H1 (cell line): Measurements from ENCODE around the gene PEX6. TPM values are rescaled to one million over a fixed set of nuclear protein-coding genes. Genes with fewer than 3 reads are reported as not detected.

Experiments used
- KDM1A ChIP-seq: fragments of 200-600, 300-600 bp; sonication (generic); IDR thresholded peaks from 2 replicates; pipeline ENCODE4 v1.7.1; 2016; ENCODE audit warnings: mild to moderate bottlenecking, low read length, borderline replicate concordance
- POLR2A ChIP-seq, 2 experiments: IDR thresholded peaks; 1 replicate in 1 of 2; 2 replicates in 1 of 2; pipeline ENCODE4 v1.6.1; 2011; ENCODE audit warnings: low read depth in 2 of 2, low read length in 2 of 2, mild to moderate bottlenecking in 2 of 2; ENCODE audit errors: control extremely low read depth in 1 of 2
- RBBP5 ChIP-seq: IDR thresholded peaks from 2 replicates; pipeline ENCODE4 v1.7.1; 2012; ENCODE audit warnings: low read depth, mild to moderate bottlenecking, inconsistent platforms, low read length, moderate library complexity, borderline replicate concordance
- SP1 ChIP-seq: IDR thresholded peaks from 2 replicates; pipeline ENCODE4 v1.6.1; 2011; ENCODE audit warnings: low read depth, low read length
- SP2 ChIP-seq: IDR thresholded peaks from 2 replicates; pipeline ENCODE4 v1.6.1; 2012; ENCODE audit warnings: mild to moderate bottlenecking, low read length, inconsistent platforms
- SUZ12 ChIP-seq: fragments of 200-600 bp; sonication (generic); IDR thresholded peaks from 2 replicates; pipeline ENCODE4 v1.6.1; 2012; ENCODE audit warnings: mild to moderate bottlenecking, inconsistent platforms, low read length, moderate library complexity, mixed read lengths
- TEAD4 ChIP-seq: IDR thresholded peaks from 2 replicates; pipeline ENCODE4 v1.6.1; 2012; ENCODE audit warnings: low read depth, low read length, inconsistent platforms, mixed read lengths
- polyA plus RNA-seq, 7 experiments: library from polyadenylated mRNA; depleted of rRNA in 3 of 7; stranded (reverse) in 5 of 7; unstranded in 2 of 7; fragments of >200 nt in 5 of 7; fragments of 200-250 nt in 2 of 7; gene quantifications; 1 replicate in 5 of 7; 2 replicates in 1 of 7; 4 replicates in 1 of 7; pipeline versions ENCODE4 v1.2.1 to v1.2.3, GENCODE V29; 2011 to 2013; ENCODE audit warnings: missing spikeins in 2 of 7, mixed read lengths in 2 of 7
- total RNA-seq: library from RNA; stranded (reverse); fragmentation: NEBNext Ultra II Directional; extraction: Animal tissue kit (Norgen Biotek cat#: 25700); gene quantifications from 2 replicates; pipeline ENCODE4 v1.2.1, GENCODE V29; 2021

Gene PEX6
- total and polyA plus RNA-seq, 2 of the 8 experiments (the other 6 are each of a cell fraction or from before 2014, with no cell fraction given) = 6.4 to 12.5 TPM

DNA sequence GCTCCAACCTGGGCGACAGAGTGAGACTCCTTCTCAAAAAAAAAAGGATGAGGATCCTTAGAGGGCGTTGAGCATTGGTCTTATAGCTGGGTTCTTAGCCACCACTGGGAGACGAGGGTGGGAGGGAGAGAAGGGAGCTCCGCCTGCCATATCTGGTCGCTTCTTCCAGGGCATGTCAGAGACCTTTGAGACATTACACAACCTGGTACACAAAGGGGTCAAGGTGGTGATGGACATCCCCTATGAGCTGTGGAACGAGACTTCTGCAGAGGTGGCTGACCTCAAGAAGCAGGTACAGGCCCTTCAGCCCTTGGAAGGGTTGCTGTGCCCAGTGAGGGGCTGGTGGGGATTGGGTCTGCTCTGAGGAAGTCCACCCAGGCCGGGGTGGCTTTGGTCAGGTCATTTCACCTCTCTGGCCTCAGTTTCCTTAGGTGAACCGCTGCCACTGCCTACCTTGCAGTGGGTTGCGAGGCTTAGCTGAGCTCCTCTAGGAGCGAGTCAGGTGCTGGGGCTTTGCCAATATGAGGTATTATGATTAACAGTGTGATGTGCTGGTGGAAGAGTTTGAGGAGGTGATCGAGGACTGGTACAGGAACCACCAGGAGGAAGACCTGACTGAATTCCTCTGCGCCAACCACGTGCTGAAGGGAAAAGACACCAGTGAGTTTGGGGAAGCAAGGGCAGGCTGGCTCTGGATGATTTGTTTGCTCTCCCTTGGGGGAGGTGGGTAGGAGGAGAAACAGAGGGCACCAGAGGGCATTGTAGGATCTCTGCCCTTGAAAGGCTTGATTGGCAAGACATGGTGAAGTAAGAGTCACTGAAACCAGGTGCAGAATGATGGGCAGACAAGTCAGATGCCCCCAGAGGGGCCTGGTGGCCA lies 41.2 kb downstream of the PEX6 start (continued):
- TF ChIP-seq KDM1A = no peak
- TF ChIP-seq SUZ12 = no peak
- no peak for TF ChIP-seq SP1
- TF ChIP-seq SP2 = no peak
- TF ChIP-seq TEAD4 = no peak
- no peak for TF ChIP-seq POLR2A (IDR thresholded peaks at IDR 0.05; ENCODE audit: control extremely low read depth in 1 of 2, low read depth in 2 of 2, low read length in 2 of 2)
- TF ChIP-seq RBBP5 = no peak
